WTC11 (cell line): ENCODE results near the gene DDT.

Source experiments
- AFF4 ChIP-seq: sonication (generic); formaldehyde crosslinking; IDR thresholded peaks from 2 replicates; pipeline ENCODE4 v1.8.1; 2023; ENCODE audit warnings: mild to moderate bottlenecking, missing genetic modification reagents, borderline replicate concordance
- CTCF ChIP-seq: fragments of 200-600 bp; IDR thresholded peaks from 2 replicates; pipeline ENCODE4 v1.8.0; 2022; ENCODE audit warnings: antibody characterized with exemption
- GABPB1 ChIP-seq: sonication (generic); formaldehyde crosslinking; IDR thresholded peaks from 2 replicates; pipeline ENCODE4 v1.8.1; 2023; ENCODE audit warnings: mild to moderate bottlenecking, missing genetic modification reagents
- HMGXB4 ChIP-seq: sonication (generic); formaldehyde crosslinking; IDR thresholded peaks from 2 replicates; pipeline ENCODE4 v1.8.1; 2023; ENCODE audit warnings: mild to moderate bottlenecking, moderate library complexity, missing genetic modification reagents
- IRF2 ChIP-seq: sonication (generic); formaldehyde crosslinking; IDR thresholded peaks from 2 replicates; pipeline ENCODE4 v1.8.0; 2022; ENCODE audit warnings: low read depth, missing genetic modification reagents, borderline replicate concordance
- MAX ChIP-seq: sonication (generic); formaldehyde crosslinking; IDR thresholded peaks from 2 replicates; pipeline ENCODE4 v1.8.0; 2022; ENCODE audit warnings: mild to moderate bottlenecking, missing genetic modification reagents
- NFE2L1 ChIP-seq: sonication (generic); formaldehyde crosslinking; IDR thresholded peaks from 2 replicates; pipeline ENCODE4 v1.8.1; 2023; ENCODE audit warnings: missing genetic modification reagents
- NR3C1 ChIP-seq: sonication (generic); formaldehyde crosslinking; conservative IDR thresholded peaks from 2 replicates; pipeline ENCODE4 v1.8.1; 2023; ENCODE audit warnings: low read depth, mild to moderate bottlenecking, missing genetic modification reagents
- PREB ChIP-seq: sonication (generic); formaldehyde crosslinking; IDR thresholded peaks from 2 replicates; pipeline ENCODE4 v1.8.1; 2022; ENCODE audit warnings: mild to moderate bottlenecking, missing genetic modification reagents, moderate library complexity, borderline replicate concordance
- ZNF219 ChIP-seq: sonication (generic); formaldehyde crosslinking; IDR thresholded peaks from 2 replicates; pipeline ENCODE4 v1.8.0; 2023; ENCODE audit warnings: missing genetic modification reagents, mild to moderate bottlenecking, borderline replicate concordance
- ZNF281 ChIP-seq: sonication (generic); formaldehyde crosslinking; IDR thresholded peaks from 2 replicates; pipeline ENCODE4 v1.8.0; 2023; ENCODE audit warnings: mild to moderate bottlenecking, missing genetic modification reagents
- TF ChIP-seq, protein P1 (sequence below): sonication (generic); formaldehyde crosslinking; IDR thresholded peaks from 2 replicates; pipeline ENCODE4 v1.8.1; 2023; ENCODE audit warnings: mild to moderate bottlenecking, missing genetic modification reagents, moderate library complexity
- TF ChIP-seq, protein P2 (sequence below): sonication (generic); formaldehyde crosslinking; IDR thresholded peaks from 2 replicates; pipeline ENCODE4 v1.8.1; 2023; ENCODE audit warnings: mild to moderate bottlenecking, missing genetic modification reagents, moderate library complexity
- TF ChIP-seq, protein P3 (sequence below): sonication (generic); formaldehyde crosslinking; conservative IDR thresholded peaks from 2 replicates; pipeline ENCODE4 v1.8.1; 2022; ENCODE audit warnings: mild to moderate bottlenecking, missing genetic modification reagents

GRCh38 chr22:23926561-23926960 lies 47.7 kb downstream of the DDT start:
- no peak for TF ChIP-seq CTCF
- no peak for TF ChIP-seq GABPB1
- TF ChIP-seq, protein P1, sequence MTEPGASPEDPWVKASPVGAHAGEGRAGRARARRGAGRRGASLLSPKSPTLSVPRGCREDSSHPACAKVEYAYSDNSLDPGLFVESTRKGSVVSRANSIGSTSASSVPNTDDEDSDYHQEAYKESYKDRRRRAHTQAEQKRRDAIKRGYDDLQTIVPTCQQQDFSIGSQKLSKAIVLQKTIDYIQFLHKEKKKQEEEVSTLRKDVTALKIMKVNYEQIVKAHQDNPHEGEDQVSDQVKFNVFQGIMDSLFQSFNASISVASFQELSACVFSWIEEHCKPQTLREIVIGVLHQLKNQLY (CRISPR knock-in tag): no peak
- no peak for TF ChIP-seq HMGXB4 (CRISPR knock-in tag)
- TF ChIP-seq MAX: no peak
- no peak for TF ChIP-seq ZNF281
- TF ChIP-seq NFE2L1: no peak
- TF ChIP-seq IRF2 (CRISPR knock-in tag): no peak
- TF ChIP-seq, protein P2, sequence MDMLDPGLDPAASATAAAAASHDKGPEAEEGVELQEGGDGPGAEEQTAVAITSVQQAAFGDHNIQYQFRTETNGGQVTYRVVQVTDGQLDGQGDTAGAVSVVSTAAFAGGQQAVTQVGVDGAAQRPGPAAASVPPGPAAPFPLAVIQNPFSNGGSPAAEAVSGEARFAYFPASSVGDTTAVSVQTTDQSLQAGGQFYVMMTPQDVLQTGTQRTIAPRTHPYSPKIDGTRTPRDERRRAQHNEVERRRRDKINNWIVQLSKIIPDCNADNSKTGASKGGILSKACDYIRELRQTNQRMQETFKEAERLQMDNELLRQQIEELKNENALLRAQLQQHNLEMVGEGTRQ (CRISPR knock-in tag): no peak
- TF ChIP-seq, protein P3, sequence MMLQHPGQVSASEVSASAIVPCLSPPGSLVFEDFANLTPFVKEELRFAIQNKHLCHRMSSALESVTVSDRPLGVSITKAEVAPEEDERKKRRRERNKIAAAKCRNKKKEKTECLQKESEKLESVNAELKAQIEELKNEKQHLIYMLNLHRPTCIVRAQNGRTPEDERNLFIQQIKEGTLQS: no peak
- no peak for TF ChIP-seq PREB (CRISPR knock-in tag)
- no peak for TF ChIP-seq AFF4 (CRISPR knock-in tag)
- no peak for TF ChIP-seq NR3C1 (CRISPR knock-in tag)
- TF ChIP-seq ZNF219: no peak
